Mesendoderm (in vitro differentiated cells): ENCODE data around the gene MCCD1.

Experiments used
- DNase-seq: peaks from one replicate; pipeline ENCODE4 v3.0.0; 2013
- H2AK5ac ChIP-seq: 2 replicates; pipeline ENCODE4 v1.6.1; 2013; ENCODE audit warnings: low read length, inconsistent platforms
- H2BK120ac ChIP-seq: 2 replicates; pipeline ENCODE4 v1.6.1; 2013; ENCODE audit warnings: low read depth, mild to moderate bottlenecking, low read length, moderate library complexity, mixed read lengths
- H2BK15ac ChIP-seq: replicated peaks from 2 replicates; pipeline ENCODE4 v1.6.1; 2013; ENCODE audit warnings: low read depth, mild to moderate bottlenecking, moderate library complexity
- H2BK5ac ChIP-seq: 2 replicates; pipeline ENCODE4 v1.6.1; 2013; ENCODE audit warnings: low read length, inconsistent platforms
- H3K18ac ChIP-seq: 2 replicates; pipeline ENCODE4 v1.6.1; 2013; ENCODE audit warnings: mild to moderate bottlenecking, low read length, mixed read lengths
- H3K23ac ChIP-seq: one replicate; pipeline ENCODE4 v1.6.1; 2013; ENCODE audit warnings: low read length
- H3K27ac ChIP-seq: 2 replicates; pipeline ENCODE4 v1.5.1; 2013; ENCODE audit warnings: low read depth, mild to moderate bottlenecking, inconsistent platforms, low read length, moderate library complexity
- H3K27me3 ChIP-seq: 2 replicates; pipeline ENCODE4 v1.6.1; 2013; ENCODE audit warnings: low read length, control low read depth, mild to moderate bottlenecking, inconsistent platforms; ENCODE audit not compliant: insufficient read depth, poor library complexity
- H3K36me3 ChIP-seq: 2 replicates; pipeline ENCODE4 v1.6.1; 2013; ENCODE audit warnings: low read length, inconsistent platforms; ENCODE audit not compliant: control insufficient read depth, insufficient read depth
- H3K4ac ChIP-seq: one replicate; pipeline ENCODE4 v1.6.1; 2013; ENCODE audit warnings: low read depth, mild to moderate bottlenecking, low read length, moderate library complexity
- H3K4me1 ChIP-seq: 2 replicates; pipeline ENCODE4 v1.6.1; 2013; ENCODE audit warnings: low read depth, low read length, inconsistent platforms; ENCODE audit not compliant: control insufficient read depth
- H3K4me2 ChIP-seq: 2 replicates; pipeline ENCODE4 v1.6.1; 2013; ENCODE audit warnings: low read length
- H3K4me3 ChIP-seq: 2 replicates; pipeline ENCODE4 v1.5.1; 2013; ENCODE audit warnings: mild to moderate bottlenecking, low read length
- H3K56ac ChIP-seq: one replicate; pipeline ENCODE4 v1.6.1; 2013; ENCODE audit warnings: low read length
- H3K79me1 ChIP-seq: 2 replicates; pipeline ENCODE4 v1.6.1; 2013; ENCODE audit warnings: low read length, inconsistent platforms
- H3K79me2 ChIP-seq: 2 replicates; pipeline ENCODE4 v1.6.1; 2013; ENCODE audit warnings: mild to moderate bottlenecking, low read length; ENCODE audit not compliant: control insufficient read depth, insufficient read depth
- H3K9ac ChIP-seq: 2 replicates; pipeline ENCODE4 v1.6.1; 2013; ENCODE audit warnings: low read length, inconsistent platforms
- H4K5ac ChIP-seq: one replicate; pipeline ENCODE4 v1.6.1; 2013; ENCODE audit warnings: low read length
- H4K8ac ChIP-seq: one replicate; pipeline ENCODE4 v1.6.1; 2013; ENCODE audit warnings: low read depth, mild to moderate bottlenecking, control low read depth, low read length, moderate library complexity
- WGBS: extraction: QIAGEN DNeasy Blood & Tissue Kit; methylation state at CpG from one replicate; pipeline ENCODE4 v1.1.7; 2013; ENCODE audit warnings: low lambda C conversion rate, missing lambda C conversion rate; ENCODE audit not compliant: insufficient coverage; ENCODE audit errors: extremely low coverage; 5-methylcytosine and 5-hydroxymethylcytosine counted together

The MCCD1 gene

DNA sequence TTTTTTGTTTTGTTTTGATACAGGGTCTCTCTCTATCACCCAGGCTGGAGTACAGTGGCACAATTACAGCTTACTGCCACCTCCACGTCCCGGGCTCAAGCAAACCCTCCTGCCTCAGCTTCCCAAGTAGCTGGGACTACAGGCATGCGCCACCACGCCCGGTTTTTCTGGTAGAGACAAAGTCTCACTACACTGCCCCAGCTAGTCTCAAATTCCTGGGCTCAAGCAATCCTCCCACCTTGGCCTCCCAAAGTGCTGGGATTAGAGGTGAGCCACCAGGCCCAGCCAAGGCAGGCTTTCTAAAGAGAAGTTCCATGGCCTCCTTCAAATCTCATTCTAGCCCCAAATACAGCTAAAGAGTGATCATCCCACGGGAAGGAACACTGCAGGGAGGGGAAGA is 5.2 kb downstream of the MCCD1 start:
- H3K18ac ChIP-seq = no peak overlapping the region
- H2BK15ac ChIP-seq = no peak overlapping the region
- no peak overlapping the region for H2BK5ac ChIP-seq
- H3K4me2 ChIP-seq = no peak overlapping the region
- no peak overlapping the region for H2BK120ac ChIP-seq
- no peaks in the 10 kb centered on the region for H3K27me3 ChIP-seq
- no peak overlapping the region for H3K4ac ChIP-seq
- no peak overlapping the region for H3K27ac ChIP-seq
- no peak overlapping the region for H2AK5ac ChIP-seq
- no peak overlapping the region for H3K4me3 ChIP-seq
- H3K23ac ChIP-seq = no peak overlapping the region
- H4K5ac ChIP-seq = no peak overlapping the region
- WGBS = no CpG with 5 or more reads among the region's 6 CpGs
- H4K8ac ChIP-seq = no peak overlapping the region
- peaks cover 2% of the 10 kb centered on the region for H3K4me1 ChIP-seq
- H3K79me1 ChIP-seq = peaks cover 32% of the 10 kb centered on the region
- no peak for DNase-seq
- H3K9ac ChIP-seq = no peak overlapping the region
- peaks cover 51% of the 10 kb centered on the region for H3K36me3 ChIP-seq
- H3K79me2 ChIP-seq = peaks cover 34% of the 10 kb centered on the region
- no peak overlapping the region for H3K56ac ChIP-seq

DNA sequence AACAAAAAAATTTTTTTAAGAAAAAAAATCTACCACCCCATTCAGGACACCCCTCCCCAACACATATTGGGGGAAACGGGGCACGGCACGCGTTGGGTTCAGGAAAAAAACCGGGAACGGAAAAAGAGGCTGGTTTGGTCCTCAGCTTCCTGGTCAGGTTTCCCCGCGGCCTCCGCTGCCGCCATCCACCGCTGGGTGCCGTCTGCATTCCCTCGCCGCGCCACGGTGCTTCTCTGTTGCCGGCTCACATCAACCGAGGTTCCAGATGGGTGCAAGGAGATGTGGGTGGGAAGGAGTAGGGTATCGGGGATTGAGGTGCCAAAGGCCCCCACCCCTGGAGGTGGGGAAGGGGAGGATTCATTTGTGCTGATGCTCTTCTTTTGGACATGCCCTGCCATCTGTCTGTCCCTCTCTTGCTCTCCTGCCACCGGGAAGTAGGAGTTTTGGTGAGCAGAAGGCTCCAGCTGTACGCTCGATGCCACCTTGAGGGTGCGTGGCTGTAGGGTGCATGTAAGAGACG is 5.8 kb downstream of the MCCD1 start:
- Histone ChIP-seq H3K4ac (no peak overlapping the region), H2BK15ac (no peak overlapping the region), H3K36me3 (peaks cover 54% of the 10 kb centered on the region), H3K79me2 (peaks cover 39% of the 10 kb centered on the region), H3K9ac (no peak overlapping the region), H3K4me1 (peaks cover 5% of the 10 kb centered on the region), H2AK5ac (no peak overlapping the region), H3K4me2 (no peak overlapping the region), H2BK5ac (no peak overlapping the region), H3K23ac (no peak overlapping the region), H3K56ac (no peak overlapping the region), H2BK120ac (no peak overlapping the region), H3K4me3 (no peak overlapping the region), H4K8ac (no peak overlapping the region), H4K5ac (no peak overlapping the region), H3K79me1 (peaks cover 34% of the 10 kb centered on the region), H3K27me3 (no peaks in the 10 kb centered on the region), H3K18ac (no peak overlapping the region), H3K27ac (no peak overlapping the region)
- WGBS = no CpG with 5 or more reads among the region's 24 CpGs
- DNase-seq = no peak

DNA sequence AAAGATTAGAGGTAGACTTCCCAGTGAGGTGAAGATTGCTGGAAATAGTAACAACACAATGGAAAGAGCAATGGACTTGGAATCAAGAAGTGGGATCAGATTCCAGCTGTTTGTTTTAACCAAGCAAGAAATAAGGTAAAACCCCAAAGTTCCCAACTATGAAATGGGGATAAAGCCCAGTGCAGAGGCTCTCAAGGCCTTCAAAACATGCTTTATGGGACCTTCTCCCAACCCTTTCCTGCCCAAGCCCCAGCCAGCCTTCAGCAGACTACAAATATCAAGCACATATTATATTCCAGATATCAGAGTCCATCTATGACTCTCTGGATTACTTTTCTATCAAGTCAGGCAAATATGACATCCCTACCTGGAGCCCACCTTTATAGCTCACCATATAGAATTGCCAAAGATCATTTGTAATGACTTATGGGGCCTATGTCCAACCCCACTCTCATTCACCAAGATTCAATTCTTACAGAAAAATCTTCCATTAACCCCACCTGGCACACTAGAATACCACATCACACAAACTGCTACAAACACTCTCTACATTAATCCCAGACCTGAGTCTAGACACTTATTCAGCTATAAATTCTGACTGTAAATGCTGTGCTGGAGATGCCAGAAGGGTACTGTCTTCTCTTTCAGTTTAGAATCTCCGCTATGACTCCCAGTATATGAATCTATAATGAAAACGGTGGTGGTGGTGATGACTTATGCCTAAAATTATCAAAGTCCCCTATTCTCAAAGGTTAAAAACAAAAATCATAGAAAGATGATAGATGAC is 7.0 kb downstream of the MCCD1 start:
- WGBS = no CpG with 5 or more reads among the region's 2 CpGs
- Histone ChIP-seq H2BK5ac (no peak overlapping the region), H2BK15ac (no peak overlapping the region), H3K4me2 (no peak overlapping the region), H3K23ac (no peak overlapping the region), H3K4me3 (no peak overlapping the region), H3K79me1 (peaks cover 33% of the 10 kb centered on the region), H3K56ac (no peak overlapping the region), H3K36me3 (peaks cover 55% of the 10 kb centered on the region), H3K18ac (no peak overlapping the region), H3K27me3 (no peaks in the 10 kb centered on the region), H3K9ac (no peak overlapping the region), H3K4me1 (peaks cover 5% of the 10 kb centered on the region), H3K79me2 (peaks cover 51% of the 10 kb centered on the region), H3K27ac (no peak overlapping the region), H4K5ac (no peak overlapping the region), H4K8ac (no peak overlapping the region), H2BK120ac (no peak overlapping the region), H2AK5ac (no peak overlapping the region), H3K4ac (no peak overlapping the region)
- DNase-seq = no peak

DNA sequence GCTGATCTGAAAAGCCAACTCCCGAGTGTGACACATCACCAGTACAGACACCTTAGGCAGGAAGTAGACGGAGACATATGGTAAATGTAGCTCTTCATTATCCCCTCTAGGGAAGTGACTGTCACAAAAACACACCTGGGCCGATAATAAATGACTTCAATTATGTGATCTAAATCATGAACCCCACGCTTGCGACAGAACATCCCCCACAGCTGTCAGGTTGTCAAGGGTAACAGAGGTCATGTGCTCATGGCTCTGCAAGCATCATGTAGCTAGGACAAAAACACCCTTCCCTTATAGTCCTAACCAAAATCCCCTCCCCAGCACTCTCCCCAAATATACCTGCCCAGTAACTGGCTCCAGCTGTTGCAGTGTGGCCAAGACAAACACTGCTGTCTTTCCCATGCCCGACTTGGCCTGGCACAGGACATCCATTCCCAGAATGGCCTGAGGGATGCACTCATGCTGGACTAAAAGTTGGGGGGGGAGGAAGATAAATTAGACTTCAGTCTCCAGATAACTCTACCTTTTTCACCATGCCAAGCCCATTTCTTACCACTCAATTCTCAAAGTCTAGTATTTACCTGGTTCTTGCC is 10.1 kb downstream of the MCCD1 start:
- peaks cover 39% of the 10 kb centered on the region for H3K36me3 ChIP-seq
- H4K5ac ChIP-seq = no peak overlapping the region
- no peak overlapping the region for H3K23ac ChIP-seq
- peak overlapping the region; percentile 22 for H3K4me2 ChIP-seq
- H2BK120ac ChIP-seq = no peak overlapping the region
- no peak overlapping the region for H3K18ac ChIP-seq
- no peak overlapping the region for H4K8ac ChIP-seq
- peaks cover 22% of the 10 kb centered on the region for H3K79me1 ChIP-seq
- DNase-seq = no peak
- no peak overlapping the region for H3K27ac ChIP-seq
- no peak overlapping the region for H3K4ac ChIP-seq
- no peak overlapping the region for H3K4me3 ChIP-seq
- no peak overlapping the region for H2AK5ac ChIP-seq
- no peaks in the 10 kb centered on the region for H3K27me3 ChIP-seq
- peak overlapping the region; percentile 80 for H3K9ac ChIP-seq
- H3K79me2 ChIP-seq = peaks cover 61% of the 10 kb centered on the region
- H2BK15ac ChIP-seq = no peak overlapping the region
- no CpG with 5 or more reads among the region's 6 CpGs for WGBS
- H3K4me1 ChIP-seq = peaks cover 5% of the 10 kb centered on the region
- no peak overlapping the region for H3K56ac ChIP-seq
- no peak overlapping the region for H2BK5ac ChIP-seq

DNA sequence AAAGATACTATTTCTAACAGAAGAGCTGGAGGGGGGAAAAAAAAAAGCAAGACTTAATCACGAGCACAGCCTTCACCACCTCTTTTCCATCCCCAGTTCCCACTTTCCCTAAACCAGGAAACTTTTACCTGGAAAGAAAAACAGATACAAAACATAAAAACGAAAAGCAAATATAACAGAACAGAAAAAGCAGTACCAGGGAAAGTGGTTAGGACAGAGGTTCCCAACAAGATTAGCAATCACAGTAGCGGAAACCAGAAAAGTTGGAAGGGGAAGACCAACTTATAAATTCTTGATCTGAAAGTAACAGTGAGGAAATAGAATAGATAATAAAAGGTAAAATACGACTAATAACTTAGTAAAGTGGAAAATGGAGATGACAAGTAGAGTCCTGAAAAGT is 11.9 kb downstream of the MCCD1 start:
- peaks cover 5% of the 10 kb centered on the region for H3K4me1 ChIP-seq
- peak overlapping the region; percentile 48 for H3K4me3 ChIP-seq
- peak overlapping the region; percentile 80 for H3K9ac ChIP-seq
- H2AK5ac ChIP-seq = no peak overlapping the region
- H3K56ac ChIP-seq = peak overlapping the region; percentile 82
- no peak overlapping the region for H3K4ac ChIP-seq
- H3K18ac ChIP-seq = no peak overlapping the region
- no peak overlapping the region for H2BK15ac ChIP-seq
- no peak overlapping the region for H2BK5ac ChIP-seq
- peaks cover 54% of the 10 kb centered on the region for H3K79me2 ChIP-seq
- H4K5ac ChIP-seq = no peak overlapping the region
- DNase-seq = no peak
- H2BK120ac ChIP-seq = no peak overlapping the region
- no peaks in the 10 kb centered on the region for H3K27me3 ChIP-seq
- H3K23ac ChIP-seq = no peak overlapping the region
- H3K79me1 ChIP-seq = peaks cover 12% of the 10 kb centered on the region
- peaks cover 25% of the 10 kb centered on the region for H3K36me3 ChIP-seq
- no CpG with 5 or more reads among the region's 4 CpGs for whole genome bisulfite sequencing
- H3K27ac ChIP-seq = no peak overlapping the region
- peak overlapping the region; percentile 43 for H3K4me2 ChIP-seq
- no peak overlapping the region for H4K8ac ChIP-seq
